ENCODE data around the gene PCDH9.

PCDH9 gene

DNA sequence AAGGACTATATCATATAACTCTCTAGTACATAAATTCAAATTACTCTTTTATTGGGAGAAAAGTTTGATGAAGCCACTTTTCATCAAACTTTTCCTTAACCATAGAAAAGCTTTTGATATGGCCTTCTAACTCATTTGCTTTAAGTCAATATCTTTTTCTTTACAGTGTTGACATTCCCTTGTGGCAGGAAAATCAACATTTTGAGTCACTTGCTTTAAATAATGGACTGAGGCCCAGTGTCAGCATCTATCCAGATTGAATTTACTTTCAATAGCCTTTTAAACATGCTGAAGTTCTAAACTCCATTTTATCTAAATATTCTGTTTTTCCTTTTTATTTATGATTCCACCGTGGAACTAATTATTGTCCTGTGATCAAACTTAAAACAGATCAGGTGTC lies 62.7 kb downstream of the PCDH9 start:
- H3K27ac ChIP-seq (ENCODE audit: low read length) = no peak overlapping the region
- H3K4me3 ChIP-seq (ENCODE audit: low read length) = no peak overlapping the region
- no peaks in the 10 kb centered on the region for H3K36me3 ChIP-seq (ENCODE audit: control insufficient read depth, insufficient read depth, low read length)
- no peaks in the 10 kb centered on the region for H3K27me3 ChIP-seq (ENCODE audit: control insufficient read depth, insufficient read depth, low read length)
- no peaks in the 10 kb centered on the region for H3K9me3 ChIP-seq (ENCODE audit: control insufficient read depth, insufficient read depth, low read length)
- whole genome bisulfite sequencing (ENCODE audit: insufficient coverage, insufficient read length) = no CpG with 5 or more reads among the region's 1 CpG
- DNase-seq (ENCODE audit: low read depth, low spot score) = no peak
- H3K4me1 ChIP-seq (ENCODE audit: control insufficient read depth, insufficient read depth, low read length) = no peaks in the 10 kb centered on the region

DNA sequence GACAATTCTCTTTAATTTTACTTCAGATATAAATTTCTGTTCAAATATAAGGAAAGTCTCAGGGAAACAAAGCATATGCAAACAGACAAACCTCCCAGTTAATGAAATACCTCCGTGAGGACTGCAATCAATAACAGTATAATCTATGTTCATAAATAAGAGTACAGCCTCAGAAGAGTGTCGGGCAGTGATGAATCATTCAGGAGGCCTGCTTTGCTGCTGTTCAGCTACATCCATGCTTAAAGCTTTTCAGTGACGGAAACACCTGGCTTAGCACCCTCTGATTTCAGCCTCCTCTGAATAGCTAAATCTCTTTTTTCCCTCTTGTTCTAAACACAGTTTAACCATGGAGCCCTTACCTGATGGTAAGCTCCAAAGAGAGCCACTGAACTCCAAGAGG lies 69.0 kb downstream of the PCDH9 start:
- WGBS (ENCODE audit: insufficient coverage, insufficient read length) = no CpG with 5 or more reads among the region's 3 CpGs
- H3K4me3 ChIP-seq (ENCODE audit: low read length) = no peak overlapping the region
- H3K27ac ChIP-seq (ENCODE audit: low read length) = no peak overlapping the region
- H3K4me1 ChIP-seq (ENCODE audit: control insufficient read depth, insufficient read depth, low read length) = peaks cover 1% of the 10 kb centered on the region; the same call in 1 of the 2 replicates
- no peaks in the 10 kb centered on the region for H3K36me3 ChIP-seq (ENCODE audit: control insufficient read depth, insufficient read depth, low read length)
- no peaks in the 10 kb centered on the region for H3K9me3 ChIP-seq (ENCODE audit: control insufficient read depth, insufficient read depth, low read length)
- H3K27me3 ChIP-seq (ENCODE audit: control insufficient read depth, insufficient read depth, low read length) = no peaks in the 10 kb centered on the region
- DNase-seq (ENCODE audit: low read depth, low spot score) = no peak

DNA sequence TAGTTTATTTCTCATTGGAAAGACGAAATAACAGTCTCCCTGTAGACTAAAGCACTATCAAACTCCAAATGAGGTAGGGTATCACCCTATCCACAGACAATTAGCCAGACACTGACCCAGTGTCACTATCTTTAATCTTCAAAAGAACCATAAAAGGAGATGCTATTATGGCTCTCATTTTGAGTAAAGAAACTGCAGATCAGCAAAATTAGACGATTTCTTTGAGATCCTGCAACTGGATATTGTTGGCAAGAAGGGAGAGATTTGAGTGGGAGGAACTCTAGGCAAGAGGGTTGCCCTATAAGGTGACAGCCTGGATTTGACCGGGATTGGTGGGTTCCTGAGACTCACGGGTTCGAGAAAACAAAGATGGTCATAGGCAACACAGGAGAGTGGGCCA lies 71.2 kb downstream of the PCDH9 start:
- Histone ChIP-seq H3K36me3 (ENCODE audit: control insufficient read depth, insufficient read depth, low read length) (no peaks in the 10 kb centered on the region), H3K4me1 (ENCODE audit: control insufficient read depth, insufficient read depth, low read length) (peaks cover 1% of the 10 kb centered on the region; the same call in 1 of the 2 replicates), H3K9me3 (ENCODE audit: control insufficient read depth, insufficient read depth, low read length) (no peaks in the 10 kb centered on the region), H3K27me3 (ENCODE audit: control insufficient read depth, insufficient read depth, low read length) (no peaks in the 10 kb centered on the region), H3K4me3 (ENCODE audit: low read length) (no peak overlapping the region), H3K27ac (ENCODE audit: low read length) (no peak overlapping the region)
- no CpG with 5 or more reads among the region's 5 CpGs for WGBS (ENCODE audit: insufficient coverage, insufficient read length)
- no peak for DNase-seq (ENCODE audit: low read depth, low spot score)

DNA sequence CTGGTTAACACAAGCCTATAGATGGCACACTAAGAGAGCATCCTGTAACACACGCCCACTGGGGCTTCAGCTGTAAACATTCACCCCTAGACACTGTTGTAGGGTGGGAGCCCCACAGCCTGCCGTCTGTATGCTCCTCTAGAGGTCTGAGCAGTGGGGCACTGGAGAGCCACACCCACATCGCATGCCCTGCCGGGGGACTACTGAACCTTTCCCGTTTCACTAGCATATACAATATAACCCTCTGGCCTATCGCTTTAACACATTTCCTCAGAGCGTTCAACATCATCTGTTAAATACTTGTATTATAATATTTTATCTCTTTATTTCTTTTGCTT lies 73.4 kb downstream of the PCDH9 start:
- DNase-seq (ENCODE audit: low read depth, low spot score) = no peak
- Histone ChIP-seq H3K4me1 (ENCODE audit: control insufficient read depth, insufficient read depth, low read length) (peaks cover 1% of the 10 kb centered on the region; the same call in 1 of the 2 replicates), H3K27me3 (ENCODE audit: control insufficient read depth, insufficient read depth, low read length) (no peaks in the 10 kb centered on the region), H3K4me3 (ENCODE audit: low read length) (no peak overlapping the region), H3K36me3 (ENCODE audit: control insufficient read depth, insufficient read depth, low read length) (no peaks in the 10 kb centered on the region), H3K27ac (ENCODE audit: low read length) (no peak overlapping the region), H3K9me3 (ENCODE audit: control insufficient read depth, insufficient read depth, low read length) (no peaks in the 10 kb centered on the region)
- no CpG with 5 or more reads among the region's 7 CpGs for WGBS (ENCODE audit: insufficient coverage, insufficient read length)

DNA sequence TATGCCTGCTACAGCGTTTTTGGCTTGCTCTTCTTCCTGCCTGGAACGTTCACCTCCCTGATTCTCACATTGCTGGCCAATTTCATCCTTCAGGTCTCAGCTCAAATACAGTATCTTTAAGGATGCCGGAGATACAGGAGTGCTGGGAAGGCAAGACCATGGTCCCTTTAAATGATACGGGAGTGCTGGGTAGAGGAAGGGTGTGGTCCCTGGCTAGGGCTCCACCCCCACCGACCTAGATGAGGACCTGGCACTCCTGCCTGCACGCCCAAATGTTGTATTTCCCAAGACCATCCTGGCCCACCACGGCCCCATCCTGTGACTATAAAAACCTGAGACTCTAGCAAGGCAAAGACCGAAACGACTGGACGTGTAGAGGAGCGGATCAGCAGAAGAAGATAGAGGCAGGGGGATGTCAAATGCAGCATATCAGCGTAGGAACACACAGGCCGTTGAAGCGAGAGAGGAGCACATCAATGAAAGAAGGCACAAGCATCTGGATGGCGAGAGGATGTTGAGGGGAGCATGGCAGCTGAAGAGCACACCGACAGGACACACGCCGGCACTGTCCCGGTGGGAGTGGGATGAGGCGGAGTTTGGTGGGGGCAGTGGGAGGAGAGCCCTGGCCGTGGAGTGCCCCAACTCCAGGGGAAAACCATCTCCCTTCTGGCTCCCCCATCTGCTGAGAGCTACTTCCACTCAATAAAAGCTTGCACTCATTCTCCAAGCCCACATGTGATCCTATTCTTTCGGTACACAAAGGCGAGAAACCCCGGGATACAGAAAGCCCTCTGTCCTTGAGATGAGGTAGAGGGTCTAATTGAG lies 74.0 kb downstream of the PCDH9 start:
- no peaks in the 10 kb centered on the region for H3K9me3 ChIP-seq (ENCODE audit: control insufficient read depth, insufficient read depth, low read length)
- peaks cover 1% of the 10 kb centered on the region; the same call in 1 of the 2 replicates for H3K4me1 ChIP-seq (ENCODE audit: control insufficient read depth, insufficient read depth, low read length)
- H3K27me3 ChIP-seq (ENCODE audit: control insufficient read depth, insufficient read depth, low read length) = no peaks in the 10 kb centered on the region
- no peak overlapping the region for H3K27ac ChIP-seq (ENCODE audit: low read length)
- H3K4me3 ChIP-seq (ENCODE audit: low read length) = no peak overlapping the region
- no peak for DNase-seq (ENCODE audit: low read depth, low spot score)
- WGBS (ENCODE audit: insufficient coverage, insufficient read length) = no CpG with 5 or more reads among the region's 24 CpGs
- no peaks in the 10 kb centered on the region for H3K36me3 ChIP-seq (ENCODE audit: control insufficient read depth, insufficient read depth, low read length)

DNA sequence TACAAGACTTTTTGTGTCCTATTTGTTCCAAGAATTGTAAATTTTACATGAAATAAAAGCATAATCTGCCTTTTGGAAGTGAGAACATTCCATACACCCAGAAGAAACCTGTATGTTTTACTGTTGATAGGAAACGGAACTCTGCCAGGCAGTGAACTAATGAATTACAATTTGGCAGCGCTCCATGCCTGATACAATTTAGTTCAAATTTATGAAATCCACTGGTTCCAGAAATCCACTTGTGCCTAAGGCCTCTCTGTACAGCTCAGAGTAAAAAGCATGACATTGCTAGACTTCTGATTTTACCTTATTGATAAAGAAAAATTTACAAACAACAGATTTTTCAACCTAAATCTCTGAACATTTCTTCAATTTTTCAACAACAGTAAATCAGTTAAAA lies 78.1 kb downstream of the PCDH9 start:
- no peak overlapping the region for H3K4me3 ChIP-seq (ENCODE audit: low read length)

DNA sequence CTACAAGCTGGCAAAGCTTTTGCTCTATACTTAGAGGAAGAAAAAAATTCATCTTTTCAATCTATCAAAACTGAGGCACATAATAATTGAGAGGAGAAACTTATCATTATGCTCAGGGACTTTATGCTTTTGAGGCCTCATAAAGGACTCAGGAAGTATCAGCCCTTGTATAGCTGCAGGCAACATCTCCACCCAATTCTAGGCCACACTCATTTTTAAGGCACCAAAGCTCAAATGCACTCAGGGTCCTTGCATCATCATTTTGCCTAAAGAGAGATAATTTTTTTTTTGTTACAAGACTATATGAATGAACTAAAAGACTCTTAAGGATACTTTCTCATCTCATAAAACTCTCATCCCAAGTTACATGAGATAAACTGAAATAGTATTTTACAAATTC lies 78.5 kb downstream of the PCDH9 start:
- Histone ChIP-seq H3K36me3 (ENCODE audit: control insufficient read depth, insufficient read depth, low read length) (no peaks in the 10 kb centered on the region), H3K4me3 (ENCODE audit: low read length) (no peak overlapping the region), H3K27me3 (ENCODE audit: control insufficient read depth, insufficient read depth, low read length) (no peaks in the 10 kb centered on the region), H3K27ac (ENCODE audit: low read length) (no peak overlapping the region), H3K9me3 (ENCODE audit: control insufficient read depth, insufficient read depth, low read length) (no peaks in the 10 kb centered on the region), H3K4me1 (ENCODE audit: control insufficient read depth, insufficient read depth, low read length) (peaks cover under 1% of the 10 kb centered on the region; the same call in 1 of the 2 replicates)
- no peak for DNase-seq (ENCODE audit: low read depth, low spot score)

More for the DNA sequence above, 78.1 kb downstream of the PCDH9 start:
- peaks cover 1% of the 10 kb centered on the region; the same call in 1 of the 2 replicates for H3K4me1 ChIP-seq (ENCODE audit: control insufficient read depth, insufficient read depth, low read length)
- no peaks in the 10 kb centered on the region for H3K36me3 ChIP-seq (ENCODE audit: control insufficient read depth, insufficient read depth, low read length)
- WGBS (ENCODE audit: insufficient coverage, insufficient read length) = no CpG with 5 or more reads among the region's 2 CpGs
- no peaks in the 10 kb centered on the region for H3K27me3 ChIP-seq (ENCODE audit: control insufficient read depth, insufficient read depth, low read length)
- no peak overlapping the region for H3K27ac ChIP-seq (ENCODE audit: low read length)
- no peak for DNase-seq (ENCODE audit: low read depth, low spot score)
- no peaks in the 10 kb centered on the region for H3K9me3 ChIP-seq (ENCODE audit: control insufficient read depth, insufficient read depth, low read length)

DNA sequence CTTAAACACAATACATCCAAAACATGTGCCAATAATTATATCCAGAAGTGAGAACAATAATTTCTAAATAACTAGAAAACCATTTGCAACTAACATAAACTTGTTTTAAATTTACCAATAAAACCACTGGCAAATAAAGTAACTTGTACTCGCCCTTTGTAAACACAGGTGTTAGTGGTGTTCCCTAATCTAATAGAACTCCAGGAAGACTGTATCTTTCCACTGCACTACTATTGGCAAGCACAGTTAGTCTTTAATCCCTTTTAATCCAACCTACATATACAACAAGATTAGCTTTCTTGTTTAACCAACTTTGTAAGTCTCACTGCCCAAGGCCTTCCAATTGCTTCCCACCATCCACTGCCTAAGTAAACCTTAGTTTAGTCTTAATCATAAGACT lies 79.5 kb downstream of the PCDH9 start:
- H3K4me1 ChIP-seq (ENCODE audit: control insufficient read depth, insufficient read depth, low read length) = no peaks in the 10 kb centered on the region
- no peak overlapping the region for H3K4me3 ChIP-seq (ENCODE audit: low read length)
- no peaks in the 10 kb centered on the region for H3K36me3 ChIP-seq (ENCODE audit: control insufficient read depth, insufficient read depth, low read length)
- H3K9me3 ChIP-seq (ENCODE audit: control insufficient read depth, insufficient read depth, low read length) = no peaks in the 10 kb centered on the region
- H3K27ac ChIP-seq (ENCODE audit: low read length) = no peak overlapping the region
- no peaks in the 10 kb centered on the region for H3K27me3 ChIP-seq (ENCODE audit: control insufficient read depth, insufficient read depth, low read length)
- no peak for DNase-seq (ENCODE audit: low read depth, low spot score)
- no CpG with 5 or more reads among the region's 1 CpG for WGBS (ENCODE audit: insufficient coverage, insufficient read length)

DNA sequence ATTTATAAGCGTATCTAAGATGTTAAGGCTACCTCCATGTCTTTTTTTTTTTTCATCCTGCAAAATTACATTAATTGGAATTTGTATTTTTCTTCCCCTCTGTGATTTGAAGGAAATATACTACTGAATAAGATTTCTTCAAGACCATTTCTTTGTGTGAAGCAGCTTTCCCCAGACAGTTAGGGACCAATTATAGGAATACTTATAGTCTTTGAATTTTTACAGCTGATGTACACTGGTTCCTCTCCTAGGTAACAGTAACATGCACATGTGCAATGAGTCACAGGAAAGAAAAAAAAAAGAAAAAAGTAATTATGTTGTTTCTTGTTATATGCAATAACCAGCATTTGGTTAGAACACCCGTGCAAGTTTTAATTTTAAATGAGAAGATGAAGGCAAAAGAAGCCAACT lies 82.0 kb downstream of the PCDH9 start:
- WGBS (ENCODE audit: insufficient coverage, insufficient read length) = no CpG with 5 or more reads among the region's 2 CpGs
- DNase-seq (ENCODE audit: low read depth, low spot score) = no peak
- no peak overlapping the region for H3K27ac ChIP-seq (ENCODE audit: low read length)

DNA sequence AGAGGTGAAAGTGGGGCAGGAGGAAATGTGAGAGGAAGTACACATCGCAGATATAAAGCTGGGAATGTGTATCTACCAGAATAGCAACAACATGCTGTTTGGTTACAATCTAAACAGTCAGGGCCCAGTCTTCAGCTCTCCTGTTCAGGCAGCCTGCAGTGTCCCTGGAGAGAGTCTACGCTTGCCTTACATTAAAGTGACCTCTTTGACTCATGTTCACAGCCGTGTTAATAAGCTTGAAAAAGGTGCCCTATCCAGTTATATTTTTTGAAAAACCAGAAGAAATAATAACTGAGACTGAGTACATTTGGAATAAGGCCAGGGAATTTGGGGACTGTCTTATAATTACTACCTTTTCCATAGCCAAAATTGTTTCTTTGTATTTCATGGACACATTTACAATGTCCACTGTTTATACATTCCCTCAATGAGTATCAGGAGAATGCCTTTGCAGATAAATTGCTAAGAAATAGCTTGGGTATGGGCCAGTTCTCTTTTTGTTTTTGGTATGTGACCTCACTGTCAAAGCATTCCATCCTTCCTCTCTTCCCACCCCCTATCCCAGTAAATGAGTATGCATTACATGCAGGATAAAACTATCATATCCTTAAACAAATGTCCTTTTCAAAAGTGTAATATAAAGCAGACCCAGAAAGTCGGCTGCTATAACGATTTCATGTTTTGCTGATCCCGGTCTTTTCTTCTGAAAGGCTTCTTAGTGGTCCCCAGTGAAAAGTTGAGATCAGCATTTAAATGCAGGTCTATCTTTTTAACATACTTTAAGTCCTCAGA lies 82.6 kb downstream of the PCDH9 start:
- Histone ChIP-seq H3K27ac (ENCODE audit: low read length) (no peak overlapping the region), H3K36me3 (ENCODE audit: control insufficient read depth, insufficient read depth, low read length) (no peaks in the 10 kb centered on the region), H3K4me1 (ENCODE audit: control insufficient read depth, insufficient read depth, low read length) (no peaks in the 10 kb centered on the region), H3K27me3 (ENCODE audit: control insufficient read depth, insufficient read depth, low read length) (no peaks in the 10 kb centered on the region), H3K9me3 (ENCODE audit: control insufficient read depth, insufficient read depth, low read length) (no peaks in the 10 kb centered on the region), H3K4me3 (ENCODE audit: low read length) (no peak overlapping the region)
- no CpG with 5 or more reads among the region's 6 CpGs for WGBS (ENCODE audit: insufficient coverage, insufficient read length)
- no peak for DNase-seq (ENCODE audit: low read depth, low spot score)

More for the DNA sequence above, 82.0 kb downstream of the PCDH9 start:
- Histone ChIP-seq H3K4me3 (ENCODE audit: low read length) (no peak overlapping the region), H3K27me3 (ENCODE audit: control insufficient read depth, insufficient read depth, low read length) (no peaks in the 10 kb centered on the region), H3K9me3 (ENCODE audit: control insufficient read depth, insufficient read depth, low read length) (no peaks in the 10 kb centered on the region), H3K4me1 (ENCODE audit: control insufficient read depth, insufficient read depth, low read length) (no peaks in the 10 kb centered on the region), H3K36me3 (ENCODE audit: control insufficient read depth, insufficient read depth, low read length) (no peaks in the 10 kb centered on the region)

All from iPS DF 6.9 (cell line).